GM10248 (cell line): ENCODE data around the gene DHX8.

Experiments used
- CTCF ChIA-PET: fragments of 300-600 bp; sonication (Branson Sonifier 250); formaldehyde crosslinking; extraction: SDS; loops from one replicate; lab custom pipeline; 2021; ENCODE audit warnings: antibody characterized with exemption; lab: Yijun Ruan, JAX
- POLR2A ChIA-PET: fragments of 350-650 bp; sonication (Branson Sonifier 250); formaldehyde crosslinking; extraction: SDS; loops from one replicate; lab custom pipeline; 2020; ENCODE audit warnings: antibody characterized with exemption; lab: Yijun Ruan, JAX
- DNase-seq: peaks from one replicate; pipeline ENCODE4 v3.0.0; 2012; ENCODE audit errors: extremely low spot score
- TF ChIP-seq, protein P1 (sequence below): IDR thresholded peaks from 2 replicates; pipeline ENCODE4 v1.5.1; 2012; ENCODE audit warnings: mild to moderate bottlenecking, low read depth; ENCODE audit errors: extremely low read depth, missing control alignments, control extremely low read depth

DHX8 gene

DNA sequence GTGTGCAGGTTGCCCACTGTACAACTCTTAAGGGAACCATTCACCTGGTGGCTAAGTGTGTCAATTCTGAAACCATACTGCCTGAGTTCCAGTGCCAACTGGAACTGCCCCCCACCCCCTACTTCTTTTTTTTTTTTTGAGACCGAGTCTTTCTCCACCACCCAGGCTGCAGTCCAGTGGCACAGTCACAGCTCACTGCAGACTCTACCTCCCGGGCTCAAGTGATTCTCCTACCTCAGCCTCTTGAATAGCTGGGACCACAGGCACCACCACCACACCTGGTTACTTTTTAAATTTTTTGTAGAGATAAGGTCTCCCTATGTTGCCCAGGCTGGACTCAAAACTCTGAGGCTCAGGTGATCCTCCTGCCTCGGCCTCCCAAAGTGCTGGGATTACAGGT lies 40.4 kb upstream of the DHX8 start:
- CTCF ChIA-PET: no interaction called here
- POLR2A ChIA-PET: no interaction called here
- no peak for DNase-seq

DNA sequence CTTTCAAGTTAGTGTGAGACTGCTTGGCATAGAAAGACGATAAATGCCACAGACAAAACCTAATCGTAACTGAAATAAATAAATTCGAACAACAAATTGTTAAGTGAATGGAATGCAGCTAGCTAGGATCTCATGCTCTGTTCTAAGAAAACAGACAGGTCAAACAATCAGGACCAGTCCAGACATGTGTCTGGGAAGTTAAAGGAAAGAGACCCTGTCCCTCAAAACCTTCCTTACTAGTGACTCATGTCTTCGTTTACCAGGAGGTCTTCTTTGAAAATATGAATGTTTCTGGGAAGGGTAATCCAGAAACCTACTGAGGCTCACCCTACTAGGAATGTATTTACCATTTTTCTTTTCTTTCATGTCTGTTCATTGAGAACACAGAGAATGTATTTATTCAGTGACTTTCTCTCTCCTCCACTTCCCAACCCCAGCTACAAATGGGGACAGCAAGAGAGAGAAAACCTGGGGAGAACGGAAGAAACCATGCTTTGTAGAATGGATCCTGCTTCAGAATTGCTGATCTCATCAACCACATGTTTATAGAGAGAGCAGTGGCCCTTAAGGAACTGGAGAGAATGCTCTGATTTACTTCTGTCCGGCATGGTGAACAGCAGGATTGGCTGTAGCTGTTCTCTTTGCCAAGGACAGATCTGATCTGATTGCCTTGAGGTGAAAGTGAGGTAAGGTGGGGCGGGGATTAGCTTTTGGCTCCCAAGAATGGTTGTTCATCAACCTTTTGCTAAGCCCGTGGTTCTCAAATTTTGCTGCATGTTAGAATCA lies 39.4 kb upstream of the DHX8 start:
- DNase-seq: no peak
- TF ChIP-seq, protein P1, sequence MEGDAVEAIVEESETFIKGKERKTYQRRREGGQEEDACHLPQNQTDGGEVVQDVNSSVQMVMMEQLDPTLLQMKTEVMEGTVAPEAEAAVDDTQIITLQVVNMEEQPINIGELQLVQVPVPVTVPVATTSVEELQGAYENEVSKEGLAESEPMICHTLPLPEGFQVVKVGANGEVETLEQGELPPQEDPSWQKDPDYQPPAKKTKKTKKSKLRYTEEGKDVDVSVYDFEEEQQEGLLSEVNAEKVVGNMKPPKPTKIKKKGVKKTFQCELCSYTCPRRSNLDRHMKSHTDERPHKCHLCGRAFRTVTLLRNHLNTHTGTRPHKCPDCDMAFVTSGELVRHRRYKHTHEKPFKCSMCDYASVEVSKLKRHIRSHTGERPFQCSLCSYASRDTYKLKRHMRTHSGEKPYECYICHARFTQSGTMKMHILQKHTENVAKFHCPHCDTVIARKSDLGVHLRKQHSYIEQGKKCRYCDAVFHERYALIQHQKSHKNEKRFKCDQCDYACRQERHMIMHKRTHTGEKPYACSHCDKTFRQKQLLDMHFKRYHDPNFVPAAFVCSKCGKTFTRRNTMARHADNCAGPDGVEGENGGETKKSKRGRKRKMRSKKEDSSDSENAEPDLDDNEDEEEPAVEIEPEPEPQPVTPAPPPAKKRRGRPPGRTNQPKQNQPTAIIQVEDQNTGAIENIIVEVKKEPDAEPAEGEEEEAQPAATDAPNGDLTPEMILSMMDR: no peak
- POLR2A ChIA-PET: no interaction called here
- CTCF ChIA-PET: interaction anchor here (0.8 to 1.1 kb wide), 2 partner anchors 26 to 38 kb away, joined by 3 read pairs; no protein-coding TSS in a partner anchor

More for the DNA sequence above, 40.4 kb upstream of the DHX8 start:
- TF ChIP-seq, protein P1: no peak

DNA sequence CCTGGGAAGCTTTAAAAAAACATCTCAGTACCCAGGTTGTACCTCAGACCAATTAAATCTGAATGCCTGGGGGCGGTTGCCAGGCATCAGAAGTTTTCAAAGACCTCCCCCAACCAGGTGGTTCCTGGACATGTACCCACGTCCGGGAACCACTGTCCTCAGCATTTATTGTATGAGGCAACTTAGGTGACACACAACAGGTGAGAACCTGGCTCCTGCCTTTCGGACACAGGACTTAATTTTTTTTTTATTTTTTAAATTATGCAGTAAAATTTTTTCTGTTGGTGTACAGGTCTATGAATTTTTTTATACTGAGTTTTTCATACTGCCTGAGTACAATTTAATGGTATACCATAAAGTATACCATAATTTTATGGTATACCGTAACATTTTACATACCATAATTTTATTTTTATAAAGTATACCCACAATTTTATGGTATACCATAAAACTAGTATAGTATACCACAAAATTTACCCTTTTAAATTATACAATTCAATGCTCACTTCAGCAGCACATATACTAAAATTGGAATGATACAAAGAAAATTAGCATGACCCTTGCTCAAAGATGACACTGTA lies 38.7 kb upstream of the DHX8 start:
- CTCF ChIA-PET: interaction anchor here (0.8 to 1.1 kb wide), 2 partner anchors 25 to 37 kb away, joined by 3 read pairs; no protein-coding TSS in a partner anchor
- TF ChIP-seq, protein P1: no peak
- no peak for DNase-seq
- POLR2A ChIA-PET: no interaction called here

DNA sequence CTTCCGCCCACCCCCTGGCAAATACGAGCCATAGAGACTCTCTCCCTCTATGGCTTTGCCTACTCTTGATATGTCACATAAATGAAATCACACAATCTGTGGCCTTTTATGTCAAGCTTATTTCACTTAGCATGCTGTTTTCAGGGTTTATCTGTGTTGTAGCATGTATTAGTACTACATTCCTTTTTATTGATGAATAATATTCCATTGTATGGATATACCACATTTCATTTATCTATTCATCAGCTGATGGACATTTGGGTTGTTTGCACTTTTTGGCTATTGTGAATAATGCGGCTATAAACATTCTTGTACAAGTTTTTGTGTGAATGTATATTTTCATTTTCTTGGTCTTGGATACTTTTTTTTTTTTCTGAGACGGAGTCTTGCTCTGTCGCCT lies 37.0 kb upstream of the DHX8 start:
- DNase-seq: no peak
- TF ChIP-seq, protein P1: no peak
- POLR2A ChIA-PET: no interaction called here
- CTCF ChIA-PET: interaction anchor here (0.8 to 1.3 kb wide), 3 partner anchors 22 to 53 kb away, joined by 3 to 4 read pairs (median 3); partner anchors contain the start of gene DHX8

DNA sequence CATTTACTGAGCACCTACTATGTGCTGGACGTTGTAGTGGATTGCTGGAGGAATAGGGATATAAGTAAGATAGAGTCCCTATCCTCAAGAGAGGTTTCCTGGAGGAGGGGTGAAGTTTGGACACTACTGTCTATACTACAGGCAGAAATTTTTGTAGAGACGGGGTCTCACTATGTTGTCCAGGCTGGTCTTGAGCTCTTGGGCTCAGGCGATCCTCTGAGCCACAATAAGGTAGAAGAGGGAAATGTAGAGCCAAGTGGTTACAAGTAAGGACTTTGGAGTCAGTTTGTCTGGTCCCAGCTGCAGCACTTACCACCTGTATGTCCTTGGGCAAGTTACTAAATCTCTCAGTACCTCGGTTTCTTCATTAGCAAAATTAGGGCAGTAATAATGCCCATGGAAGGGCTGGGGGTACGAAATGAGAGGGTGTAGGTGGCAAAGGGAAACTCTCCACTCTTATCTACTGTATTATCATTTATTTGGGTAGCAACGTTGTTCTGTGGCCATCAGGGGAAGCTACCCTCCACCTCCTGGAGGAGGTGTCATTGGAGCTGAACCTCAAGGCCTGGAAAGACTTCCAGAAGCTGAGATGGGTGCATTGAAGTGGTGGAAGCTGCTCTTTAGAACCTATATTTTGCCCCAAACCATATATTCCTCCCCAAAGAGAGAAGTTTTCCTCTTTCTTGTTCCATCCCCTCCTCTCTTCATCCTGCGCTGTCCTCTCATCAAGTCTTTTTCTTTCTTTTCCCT lies 34.9 kb upstream of the DHX8 start:
- CTCF ChIA-PET: no interaction called here
- POLR2A ChIA-PET: no interaction called here
- TF ChIP-seq, protein P1: no peak
- no peak for DNase-seq
